GM10266 (cell line): ENCODE results near the gene USP20.
A peak's percentile ranks its signal among the peaks of the same experiment; 100 is the strongest.

Experiments used
- DNase-seq: peaks from one replicate; pipeline ENCODE4 v3.0.0; 2012; ENCODE audit errors: extremely low spot score
- TF ChIP-seq, protein P1 (sequence below): IDR thresholded peaks from 2 replicates; pipeline ENCODE4 v1.5.1; 2012; ENCODE audit warnings: mild to moderate bottlenecking, low read depth; ENCODE audit not compliant: control insufficient read depth, insufficient read depth; ENCODE audit errors: missing control alignments

The USP20 gene

DNA sequence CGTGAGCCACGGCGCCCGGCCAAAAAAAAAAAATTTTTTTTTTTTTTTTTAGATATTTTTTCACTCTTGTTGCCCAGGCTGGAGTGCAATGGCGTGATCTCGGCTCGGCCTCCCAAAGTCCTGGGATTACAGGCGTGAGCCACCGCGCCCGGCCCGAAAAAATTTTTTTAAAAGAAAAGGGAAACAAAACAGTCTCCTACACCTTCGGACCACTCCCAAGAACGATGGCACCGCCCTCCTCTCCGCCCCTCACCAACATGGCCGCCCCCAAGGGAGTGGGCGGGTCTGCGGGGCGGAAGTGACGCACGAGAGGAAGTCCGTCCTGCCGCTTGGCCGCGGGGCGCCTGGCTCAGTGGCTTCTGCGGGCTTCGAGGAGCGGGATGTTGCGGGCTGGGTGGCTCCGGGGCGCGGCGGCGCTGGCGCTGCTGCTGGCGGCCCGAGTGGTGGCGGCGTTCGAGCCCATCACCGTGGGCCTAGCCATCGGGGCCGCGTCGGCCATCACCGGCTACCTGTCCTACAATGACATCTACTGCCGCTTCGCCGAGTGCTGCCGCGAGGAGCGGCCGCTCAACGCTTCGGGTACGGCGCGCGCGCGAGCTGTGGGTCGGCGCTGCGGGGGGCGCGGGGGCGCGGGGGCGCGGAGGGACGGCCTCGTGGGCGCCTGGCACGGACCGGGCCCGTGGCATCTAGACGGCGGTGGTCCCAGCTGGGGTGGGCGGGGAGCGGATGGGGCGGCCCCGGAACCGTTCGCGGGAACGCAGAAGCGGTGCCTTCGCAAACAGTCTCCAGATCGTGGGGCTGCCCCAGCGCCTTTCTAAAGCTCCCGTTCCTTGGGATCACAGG, 32.2 kb upstream of the USP20 start, which contains the start of gene TOR1B:
Gene TOR1B, plus strand, starts transcription at position 352 of the 843 bp plus-strand sequence. Its CDS starts 29 bp downstream, at position 381.
- TF ChIP-seq, protein P1, sequence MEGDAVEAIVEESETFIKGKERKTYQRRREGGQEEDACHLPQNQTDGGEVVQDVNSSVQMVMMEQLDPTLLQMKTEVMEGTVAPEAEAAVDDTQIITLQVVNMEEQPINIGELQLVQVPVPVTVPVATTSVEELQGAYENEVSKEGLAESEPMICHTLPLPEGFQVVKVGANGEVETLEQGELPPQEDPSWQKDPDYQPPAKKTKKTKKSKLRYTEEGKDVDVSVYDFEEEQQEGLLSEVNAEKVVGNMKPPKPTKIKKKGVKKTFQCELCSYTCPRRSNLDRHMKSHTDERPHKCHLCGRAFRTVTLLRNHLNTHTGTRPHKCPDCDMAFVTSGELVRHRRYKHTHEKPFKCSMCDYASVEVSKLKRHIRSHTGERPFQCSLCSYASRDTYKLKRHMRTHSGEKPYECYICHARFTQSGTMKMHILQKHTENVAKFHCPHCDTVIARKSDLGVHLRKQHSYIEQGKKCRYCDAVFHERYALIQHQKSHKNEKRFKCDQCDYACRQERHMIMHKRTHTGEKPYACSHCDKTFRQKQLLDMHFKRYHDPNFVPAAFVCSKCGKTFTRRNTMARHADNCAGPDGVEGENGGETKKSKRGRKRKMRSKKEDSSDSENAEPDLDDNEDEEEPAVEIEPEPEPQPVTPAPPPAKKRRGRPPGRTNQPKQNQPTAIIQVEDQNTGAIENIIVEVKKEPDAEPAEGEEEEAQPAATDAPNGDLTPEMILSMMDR, result no peak
- peak; percentile 94 for DNase-seq

DNA sequence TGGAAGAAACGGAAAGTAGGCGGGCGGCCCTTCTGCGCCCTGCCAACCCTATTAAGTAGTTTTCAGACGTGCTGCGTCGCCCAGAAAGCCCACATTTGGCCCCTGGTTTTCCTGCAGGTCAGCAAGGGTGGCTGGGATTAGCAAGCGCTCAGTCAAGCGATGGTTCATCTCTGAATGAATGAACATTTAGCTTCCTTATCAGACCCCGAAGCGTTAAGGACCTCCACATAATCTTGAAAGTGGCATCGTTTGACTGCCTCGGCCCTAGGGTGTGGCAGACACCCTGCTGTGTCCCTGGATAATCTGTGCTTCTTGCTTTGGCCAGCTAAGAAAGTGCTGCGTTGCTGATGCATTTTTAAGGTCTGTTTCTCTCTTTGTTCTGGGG, 31.6 kb upstream of the USP20 start:
- DNase-seq, result no peak
- TF ChIP-seq, protein P1, result no peak

DNA sequence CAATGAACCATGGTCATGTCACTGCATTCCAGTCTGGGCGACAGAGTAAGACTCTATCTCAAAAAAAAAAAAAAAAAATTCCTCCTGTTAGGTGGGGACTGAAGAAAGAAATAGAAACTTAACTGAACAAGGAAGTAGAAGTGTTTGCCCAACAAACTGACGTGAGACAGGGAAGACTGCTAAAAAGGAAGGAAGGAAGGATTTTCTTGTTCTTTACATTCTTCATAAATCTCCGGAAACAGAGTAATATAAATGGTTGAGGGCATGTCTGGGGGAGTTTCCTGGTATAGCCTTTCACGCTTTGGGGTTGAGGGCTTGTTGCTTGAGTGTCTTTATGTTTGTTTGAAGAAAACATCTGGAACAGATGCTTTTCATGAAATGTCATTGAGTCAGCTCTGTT, 29.2 kb upstream of the USP20 start:
- TF ChIP-seq, protein P1, result no peak
- no peak for DNase-seq

DNA sequence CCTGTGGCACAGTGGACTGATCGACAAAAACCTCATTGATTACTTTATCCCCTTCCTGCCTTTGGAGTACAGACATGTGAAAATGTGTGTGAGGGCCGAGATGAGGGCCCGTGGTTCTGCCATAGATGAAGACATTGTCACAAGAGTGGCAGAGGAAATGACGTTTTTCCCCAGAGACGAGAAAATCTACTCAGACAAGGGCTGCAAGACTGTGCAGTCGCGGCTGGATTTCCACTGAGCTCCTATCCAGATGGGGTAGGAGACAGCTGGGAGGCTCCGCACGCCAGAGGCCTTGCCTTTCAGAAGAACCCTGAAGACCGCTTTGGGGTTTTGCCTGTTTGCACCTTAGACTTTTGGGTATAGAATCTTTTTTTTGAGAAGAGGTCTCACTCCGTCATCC, 25.9 kb upstream of the USP20 start:
- TF ChIP-seq, protein P1, result no peak
- DNase-seq, result no peak

DNA sequence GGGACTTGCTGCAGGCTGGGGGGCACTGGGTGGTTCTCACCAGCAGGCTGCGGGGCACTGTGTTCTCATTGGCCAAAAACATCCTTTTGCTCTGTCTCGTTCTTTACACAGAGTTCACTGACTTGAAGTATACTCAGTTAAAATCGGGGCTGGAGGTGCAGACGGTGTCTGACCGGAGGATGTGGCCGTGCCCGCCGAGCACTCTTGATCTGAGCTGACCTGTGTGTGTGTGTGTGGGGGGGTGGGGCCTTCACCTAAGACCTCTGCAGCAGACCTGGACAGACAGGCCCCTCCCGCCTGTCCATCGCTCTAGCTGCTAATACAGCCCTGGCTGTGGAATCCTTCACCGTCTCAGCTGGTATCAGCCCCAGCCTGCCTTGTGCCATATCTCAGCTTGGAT, 25.1 kb upstream of the USP20 start:
- TF ChIP-seq, protein P1, result no peak
- DNase-seq, result no peak

DNA sequence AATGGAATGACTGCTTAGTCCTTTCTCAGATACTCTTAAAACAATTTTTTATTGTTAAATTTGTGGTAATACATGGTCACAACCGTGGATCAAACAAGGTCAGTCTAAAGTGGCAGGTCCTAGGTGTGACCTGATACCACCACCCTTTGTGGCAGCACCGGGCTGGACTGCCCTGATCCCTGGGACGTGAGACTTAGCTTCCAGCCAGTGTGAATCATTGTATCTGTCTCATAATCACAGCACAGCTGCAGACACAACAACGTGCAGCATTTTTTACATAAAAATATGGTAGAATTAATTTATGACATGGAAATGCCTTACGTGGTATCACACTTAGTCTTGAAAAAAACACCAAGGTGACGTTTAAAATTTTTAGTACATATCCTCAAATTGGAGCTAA, 24.5 kb upstream of the USP20 start:
- TF ChIP-seq, protein P1, result no peak
- DNase-seq, result no peak

DNA sequence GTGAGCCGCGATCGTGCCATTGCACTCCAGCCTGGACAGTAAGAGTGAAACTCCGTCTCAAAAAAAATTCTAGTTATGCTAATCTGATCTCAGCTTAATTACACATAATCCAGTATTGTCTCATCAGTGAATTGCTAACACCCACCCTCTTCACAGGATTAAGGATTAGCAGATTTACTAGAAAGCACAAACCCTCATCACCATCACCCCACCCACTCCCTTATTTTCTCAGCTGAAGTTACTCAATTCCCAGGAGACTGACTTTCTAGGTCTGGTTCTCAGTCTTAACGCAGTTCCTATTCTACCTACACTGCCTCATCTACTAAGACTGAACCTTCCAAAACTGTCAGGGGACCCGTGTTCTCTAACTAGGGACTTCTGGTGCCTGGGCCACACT, 23.3 kb upstream of the USP20 start:
- DNase-seq, result no peak
- TF ChIP-seq, protein P1, result no peak
